Ascending aorta (tissue), 2 donors: ENCODE results near the gene PERM1. TPM values are rescaled to one million over a fixed set of nuclear protein-coding genes. Genes with fewer than 3 reads are reported as not detected.

ENCODE experiments used
- DNase-seq, 2 donors: peaks; one replicate each; pipeline ENCODE4 v3.0.0-alpha.2; 2019; ENCODE audit warnings: low spot score in 2 of 2
- H3K27ac ChIP-seq, 2 donors: fragments of 200-600 bp; sonication (generic); one replicate each; pipeline ENCODE4 v1.5.1; 2016 to 2017; ENCODE audit warnings: mild to moderate bottlenecking in 1 of 2
- H3K27me3 ChIP-seq: fragments of 200-600 bp; sonication (generic); one replicate; pipeline ENCODE4 v1.5.1; 2017
- H3K36me3 ChIP-seq, 2 donors: fragments of 200-600 bp; sonication (generic); one replicate each; pipeline ENCODE4 v1.5.1; 2016
- H3K4me1 ChIP-seq, 2 donors: fragments of 200-600 bp; sonication (generic); one replicate each; pipeline ENCODE4 v1.5.1; 2016 to 2017; ENCODE audit warnings: mild to moderate bottlenecking in 1 of 2
- H3K4me3 ChIP-seq, 2 donors: fragments of 200-600 bp; sonication (generic); one replicate each; pipeline ENCODE4 v1.5.1; 2016 to 2017; ENCODE audit warnings: mild to moderate bottlenecking in 1 of 2
- H3K9me3 ChIP-seq, 2 donors: fragments of 200-600 bp; sonication (generic); one replicate each; pipeline ENCODE4 v1.5.1; 2016
- CTCF ChIP-seq, 3 experiments: fragments of 200-600 bp in 2 of 3; fragments of 450-650 bp in 1 of 3; sonication (generic) in 2 of 3; IDR thresholded peaks; one replicate each; pipeline ENCODE4 v1.5.1; 2016 to 2019; ENCODE audit warnings: antibody characterized with exemption in 3 of 3, mild to moderate bottlenecking in 1 of 3, moderate library complexity in 1 of 3
- intact Hi-C: fragments of 100-400 bp; cut with DNase I; formaldehyde crosslinking; loops from one replicate; pipeline ENCODE4 v1.15.1; 2023
- total RNA-seq: library from RNA; depleted of rRNA; stranded (reverse); fragments of >200 nt; gene quantifications from one replicate; pipeline ENCODE4 v1.1.0, GENCODE V29; 2016

The PERM1 gene
- total RNA-seq, 1 donor from 2014 or later: not detected

- DNase-seq: no peak
- Histone ChIP-seq H3K4me3 (no peak overlapping the region), H3K27ac (no peak overlapping the region), H3K36me3 (no peaks in the 10 kb centered on the region), H3K4me1 (peaks cover 13 to 16% of the 10 kb centered on the region in 2 donors), H3K9me3 (no peaks in the 10 kb centered on the region), H3K27me3 (peaks cover 3% of the 10 kb centered on the region)
- intact Hi-C loops: no loop called here
- TF ChIP-seq CTCF (IDR thresholded peaks at IDR 0.05): no peak
Measured at GRCh38 chr1:936348-937264, 45.3 kb downstream of the PERM1 start.

GRCh38 chr1:935751-936231 lies 46.1 kb downstream of the PERM1 start:
- Histone ChIP-seq H3K27ac (no peak overlapping the region), H3K36me3 (no peaks in the 10 kb centered on the region), H3K9me3 (no peaks in the 10 kb centered on the region), H3K4me1 (peaks cover 7 to 10% of the 10 kb centered on the region in 2 donors), H3K4me3 (no peak overlapping the region), H3K27me3 (peaks cover 3% of the 10 kb centered on the region)
- no peak for DNase-seq
- no peak for TF ChIP-seq CTCF (IDR thresholded peaks at IDR 0.05)
- intact Hi-C loops: no loop called here

- no peaks in the 10 kb centered on the region for H3K9me3 ChIP-seq
- intact Hi-C loops: no loop called here
- H3K36me3 ChIP-seq: no peaks in the 10 kb centered on the region
- DNase-seq: no peak
- H3K27ac ChIP-seq: no peak overlapping the region
- peaks cover 3% of the 10 kb centered on the region for H3K27me3 ChIP-seq
- H3K4me1 ChIP-seq: peaks cover 4 to 5% of the 10 kb centered on the region in 2 donors
- no peak overlapping the region for H3K4me3 ChIP-seq
- TF ChIP-seq CTCF (IDR thresholded peaks at IDR 0.05): no peak
Measured at GRCh38 chr1:934991-935750, 46.7 kb downstream of the PERM1 start.

GRCh38 chr1:933603-933940 lies 48.3 kb downstream of the PERM1 start:
- Histone ChIP-seq H3K36me3 (no peaks in the 10 kb centered on the region), H3K9me3 (no peaks in the 10 kb centered on the region), H3K4me3 (no peak overlapping the region), H3K27me3 (no peaks in the 10 kb centered on the region), H3K27ac (no peak overlapping the region), H3K4me1 (no peaks in the 10 kb centered on the region)
- intact Hi-C loops: no loop called here
- no peak for TF ChIP-seq CTCF (IDR thresholded peaks at IDR 0.05)
- no peak for DNase-seq

- H3K27me3 ChIP-seq: no peaks in the 10 kb centered on the region
- H3K27ac ChIP-seq: no peak overlapping the region
- H3K9me3 ChIP-seq: no peaks in the 10 kb centered on the region
- DNase-seq: no peak
- intact Hi-C loops: no loop called here
- no peak overlapping the region for H3K4me3 ChIP-seq
- no peak for TF ChIP-seq CTCF (IDR thresholded peaks at IDR 0.05)
- no peaks in the 10 kb centered on the region for H3K4me1 ChIP-seq
- H3K36me3 ChIP-seq: no peaks in the 10 kb centered on the region
Measured at GRCh38 chr1:932776-933602, 48.9 kb downstream of the PERM1 start.
